Endometrium (tissue), 2 donors: ENCODE results near the gene FBLN1.
"Not testable (repeated sequence)": the region's sequence is repeated elsewhere in the genome, so short reads cannot be mapped to it uniquely, and the experiment has no call there.

Experiments used
- FAIRE-seq: peaks from 2 replicates; lab custom pipeline; 2012; peaks lifted over from hg19 to GRCh38; lab: Jason Lieb, UNC
- donor health status: control.
- donor health status: control.

FBLN1 gene

GRCh38 chr22:45585946-45586540 lies 83.4 kb downstream of the FBLN1 start:
- FAIRE-seq: no peak

DNA sequence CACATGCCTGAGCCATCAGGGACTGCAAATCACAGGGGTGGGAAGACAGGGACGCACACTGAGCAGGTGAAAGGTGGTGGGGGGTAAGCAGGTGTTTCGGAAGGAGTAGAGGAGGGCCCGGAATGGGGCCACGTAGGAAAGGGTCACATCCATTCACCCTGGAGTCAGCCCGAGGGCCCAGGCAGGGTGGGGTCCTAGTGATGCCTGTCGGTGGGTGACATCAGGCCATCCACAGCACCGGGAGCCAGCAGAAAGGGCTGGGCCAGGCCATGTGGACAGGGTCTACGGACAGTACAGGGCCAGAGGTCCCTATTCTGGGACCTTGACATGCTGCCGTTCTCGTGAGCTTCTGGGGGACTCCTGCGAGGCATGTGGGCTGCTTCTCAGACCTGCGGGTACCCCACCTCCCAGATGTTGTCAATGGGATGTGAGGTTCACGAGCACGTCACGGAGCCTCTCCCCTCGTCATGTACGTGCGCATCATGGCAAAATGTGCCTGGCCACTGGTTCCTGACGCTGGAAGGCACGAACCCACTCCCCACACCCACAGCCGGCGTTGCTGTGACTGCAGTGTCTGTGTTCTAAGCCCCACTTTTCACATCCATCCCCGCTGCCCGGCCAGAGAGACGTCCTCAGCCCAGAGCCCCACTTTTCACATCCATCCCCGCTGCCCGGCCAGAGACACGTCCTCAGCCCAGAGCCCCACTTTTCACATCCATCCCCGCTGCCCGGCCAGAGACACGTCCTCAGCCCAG lies 84.1 kb downstream of the FBLN1 start:
- no peak for FAIRE-seq

- FAIRE-seq: no peak
These were observed 85.2 kb downstream of the FBLN1 start for GRCh38 chr22:45587638-45588505.

GRCh38 chr22:45589556-45589955 lies 86.9 kb downstream of the FBLN1 start:
- FAIRE-seq: no peak

- FAIRE-seq: no peak
These were observed 87.6 kb downstream of the FBLN1 start for GRCh38 chr22:45590262-45590661.

DNA sequence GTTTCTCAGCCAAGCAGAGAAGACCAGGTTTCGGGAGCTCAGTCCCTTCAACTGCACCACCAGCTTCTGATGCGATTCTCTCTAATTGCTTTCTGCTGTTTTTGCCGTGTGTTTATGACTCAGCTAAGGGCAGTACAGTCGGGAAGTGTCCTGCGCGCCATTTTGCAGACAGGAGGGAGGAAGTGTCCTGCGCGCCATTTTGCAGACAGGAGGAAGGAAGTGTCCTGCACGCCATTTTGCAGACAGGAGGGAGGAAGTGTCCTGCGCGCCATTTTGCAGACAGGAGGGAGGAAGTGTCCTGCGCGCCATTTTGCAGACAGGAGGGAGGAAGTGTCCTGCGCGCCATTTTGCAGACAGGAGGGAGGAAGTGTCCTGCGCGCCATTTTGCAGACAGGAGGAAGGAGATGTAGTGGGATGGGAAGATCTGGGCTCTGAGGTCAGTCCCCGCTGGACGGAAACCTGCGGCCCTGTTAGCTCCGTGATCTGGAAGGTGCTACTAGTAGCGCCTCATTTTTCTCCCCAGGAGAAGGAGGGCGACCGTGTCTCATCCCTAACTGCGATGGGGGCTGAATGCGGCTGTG lies 89.0 kb downstream of the FBLN1 start:
- FAIRE-seq: not testable (repeated sequence)

- FAIRE-seq: no peak
These were observed 91.6 kb downstream of the FBLN1 start for GRCh38 chr22:45594123-45594941.

GRCh38 chr22:45597460-45598192 lies 94.9 kb downstream of the FBLN1 start:
- FAIRE-seq: no peak

DNA sequence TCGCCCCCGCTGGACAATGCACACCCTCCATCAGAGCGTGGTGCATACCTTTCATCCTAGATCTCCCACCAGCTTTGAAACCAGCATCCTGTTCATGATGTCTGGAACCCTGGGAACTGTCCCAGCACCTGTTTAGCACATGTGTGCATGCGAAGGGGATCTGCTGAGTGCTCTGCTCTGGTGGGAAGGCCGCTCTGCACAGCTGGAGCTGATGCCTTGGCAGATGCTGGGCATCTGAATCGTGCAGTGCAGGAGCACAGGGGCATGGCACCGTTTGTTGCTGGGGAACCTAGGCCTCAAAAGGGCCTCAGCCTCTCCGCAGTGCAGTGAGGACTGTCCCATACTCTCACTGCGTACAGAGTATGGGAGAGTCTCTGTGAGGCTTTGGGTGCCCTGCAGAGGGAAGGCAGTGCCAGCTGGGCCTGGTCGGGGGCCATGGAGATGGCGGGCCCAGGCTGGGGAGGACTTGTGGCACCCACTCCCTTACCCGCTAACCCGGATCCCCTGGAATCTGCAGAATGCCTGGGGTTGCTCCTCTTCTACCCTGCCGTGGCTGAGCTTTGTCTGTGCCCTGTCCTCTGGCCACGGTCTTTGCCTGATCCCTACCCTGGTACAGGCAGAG lies 96.0 kb downstream of the FBLN1 start:
- FAIRE-seq: no peak

GRCh38 chr22:45599836-45600577 lies 97.3 kb downstream of the FBLN1 start:
- no peak for FAIRE-seq

DNA sequence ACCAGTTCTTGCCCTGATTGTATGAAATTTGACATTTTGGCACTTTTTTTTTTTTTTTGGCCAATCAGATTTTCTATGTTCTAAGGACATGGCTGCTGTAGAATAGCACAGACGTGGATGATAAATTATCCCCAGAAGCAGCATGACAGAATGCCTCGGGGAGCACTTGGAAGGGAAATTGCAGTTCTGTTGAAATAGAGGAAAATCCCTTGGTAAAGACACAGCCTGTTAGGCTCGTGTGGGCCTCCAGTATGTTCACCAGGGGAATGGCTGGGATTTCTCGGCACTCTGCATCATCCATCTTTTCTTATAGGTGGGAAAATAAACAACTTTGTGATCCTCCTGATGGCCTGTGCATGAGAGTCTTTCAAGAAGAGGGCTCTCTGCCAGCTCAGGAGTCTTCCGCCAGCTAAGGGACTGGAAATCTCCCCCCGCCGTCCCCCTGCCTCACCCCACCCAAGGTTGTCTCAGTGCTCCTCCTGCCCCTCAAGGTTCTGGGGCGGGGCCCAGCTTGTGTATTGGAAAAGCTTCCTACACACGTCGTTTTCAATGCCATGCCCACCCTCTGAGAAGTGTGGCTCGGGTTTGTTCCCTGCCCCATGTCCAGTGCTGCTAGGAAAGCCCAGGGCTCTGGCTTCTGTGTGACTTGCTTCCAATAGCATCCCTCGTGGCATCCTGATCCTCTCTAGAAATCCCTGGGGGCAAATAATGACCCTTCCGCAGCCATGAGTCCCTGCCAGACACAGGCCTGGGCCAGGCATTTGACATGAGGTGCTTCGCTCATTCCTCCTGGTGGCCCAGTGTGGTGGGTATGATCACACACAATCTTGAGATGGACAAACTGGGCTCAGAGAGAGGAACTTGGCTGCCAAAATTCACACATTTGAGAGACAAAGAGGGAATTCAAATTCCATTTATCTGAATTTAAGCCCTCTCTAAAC lies 98.4 kb downstream of the FBLN1 start:
- FAIRE-seq: no peak

DNA sequence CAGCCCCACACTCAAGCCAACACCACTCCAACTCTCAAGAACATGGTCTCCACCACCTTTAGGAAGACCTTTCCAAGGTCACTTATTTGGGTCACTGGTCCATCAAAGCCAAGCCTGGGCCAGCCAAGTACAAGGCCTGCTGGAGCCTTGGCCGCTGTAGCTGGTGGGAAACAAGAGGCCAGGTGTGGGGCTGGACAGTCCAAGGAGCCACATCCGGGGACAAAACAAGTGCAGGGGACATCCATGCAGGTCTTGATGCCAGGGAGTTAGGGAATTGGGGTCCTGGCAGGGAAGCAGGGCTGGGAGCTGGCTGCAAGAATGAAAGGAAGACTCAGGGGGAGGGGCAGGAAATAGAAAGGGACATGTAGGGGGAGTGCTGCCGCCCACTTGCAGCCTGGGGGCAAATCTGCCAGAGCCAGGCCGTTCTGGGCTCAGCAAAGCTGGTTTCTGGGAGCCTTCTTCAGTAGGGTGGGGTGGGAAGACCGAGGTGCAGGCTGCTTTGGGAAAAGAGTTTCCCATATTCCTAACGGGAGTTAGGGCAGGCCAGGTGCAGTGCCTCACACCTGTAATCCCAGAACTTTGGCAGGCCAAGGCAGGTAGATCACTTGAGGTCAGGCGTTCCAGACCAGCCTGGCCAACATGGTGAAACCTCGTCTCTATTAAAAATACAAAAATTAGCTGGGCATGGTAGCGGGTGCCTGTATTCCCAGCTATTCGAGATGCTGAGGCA lies 99.5 kb downstream of the FBLN1 start:
- FAIRE-seq: no peak

GRCh38 chr22:45602824-45603595 lies 100.3 kb downstream of the FBLN1 start:
- no peak for FAIRE-seq

GRCh38 chr22:45603619-45604018 lies 100.9 kb downstream of the FBLN1 start:
- FAIRE-seq: no peak

GRCh38 chr22:45608045-45608444 lies 105.4 kb downstream of the FBLN1 start:
- FAIRE-seq: not testable (repeated sequence)

- no peak for FAIRE-seq
These were observed 106.1 kb downstream of the FBLN1 start for GRCh38 chr22:45608763-45609180.

GRCh38 chr22:45612451-45612901 lies 109.8 kb downstream of the FBLN1 start:
- no peak for FAIRE-seq
